Epithelial cell of proximal tubule (primary cell): ENCODE data around the gene GGNBP2. TPM values are rescaled to one million over a fixed set of nuclear protein-coding genes. Genes with fewer than 3 reads are reported as not detected.

Experiments
- DNase-seq: peaks from one replicate; pipeline ENCODE4 v3.0.0-alpha.2; 2011; ENCODE audit warnings: low read depth
- H3K4me3 ChIP-seq: 2 replicates; pipeline ENCODE4 v1.5.1; 2011; ENCODE audit warnings: low read depth, mild to moderate bottlenecking, low read length
- CTCF ChIP-seq: conservative IDR thresholded peaks from 2 replicates; pipeline ENCODE4 v1.5.1; 2012; ENCODE audit warnings: low read depth, mild to moderate bottlenecking, low read length
- total RNA-seq: library from RNA; depleted of rRNA; stranded (reverse); fragments of >200 nt; gene quantifications from 2 replicates; pipeline ENCODE4 v1.2.3, GENCODE V29; 2015

The GGNBP2 gene
- total RNA-seq, 1 donor from 2014 or later = 32.6 TPM

- H3K4me3 ChIP-seq = no peak overlapping the region
- no peak for DNase-seq
- TF ChIP-seq CTCF = no peak
These were observed 71.6 kb downstream of the GGNBP2 start for GRCh38 chr17:36616061-36617029.

GRCh38 chr17:36617773-36618172 is 73.1 kb downstream of the GGNBP2 start:
- no peak for TF ChIP-seq CTCF
- DNase-seq = no peak
- H3K4me3 ChIP-seq = no peak overlapping the region

- no peak for DNase-seq
- H3K4me3 ChIP-seq = no peak overlapping the region
- TF ChIP-seq CTCF = no peak
These were observed 78.6 kb downstream of the GGNBP2 start for GRCh38 chr17:36623281-36623680.

GRCh38 chr17:36625188-36625587 is 80.5 kb downstream of the GGNBP2 start:
- H3K4me3 ChIP-seq = no peak overlapping the region
- no peak for TF ChIP-seq CTCF
- no peak for DNase-seq

GRCh38 chr17:36627101-36627500 is 82.4 kb downstream of the GGNBP2 start:
- no peak for DNase-seq
- TF ChIP-seq CTCF = no peak
- H3K4me3 ChIP-seq = no peak overlapping the region

- H3K4me3 ChIP-seq = no peak overlapping the region
- TF ChIP-seq CTCF = no peak
- no peak for DNase-seq
These were observed 83.9 kb downstream of the GGNBP2 start for GRCh38 chr17:36628576-36628975.
